GM21528 (cell line): ENCODE results near the gene DVL3.

ENCODE experiments used
- ATAC-seq: cut with Tn5 transposase; IDR thresholded peaks from one replicate; pipeline ENCODE4 v1.9.1; 2021; ENCODE audit warnings: mild to moderate bottlenecking, moderate library complexity; ENCODE audit not compliant: unreplicated experiment, low FRiP score

Gene DVL3

DNA sequence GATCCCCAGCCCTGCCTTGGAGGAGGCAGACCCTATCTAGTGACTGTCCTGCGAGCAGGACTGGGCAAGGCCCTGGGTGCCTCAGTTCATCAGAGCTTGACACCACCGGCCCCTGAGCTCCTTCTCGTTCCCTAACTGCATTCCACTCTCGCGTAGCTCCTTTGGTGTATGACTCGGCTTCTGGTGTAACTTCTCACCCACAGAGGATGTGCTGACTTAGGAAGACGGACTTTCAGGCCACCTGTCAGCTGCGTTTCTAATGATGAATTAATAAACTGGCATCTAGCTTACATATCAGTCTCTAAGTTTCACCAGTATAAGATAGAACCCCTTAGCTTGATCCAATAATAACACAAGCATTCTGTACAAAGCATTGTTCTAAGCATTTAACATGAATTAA, 48.3 kb downstream of the DVL3 start:
- no peak for ATAC-seq

DNA sequence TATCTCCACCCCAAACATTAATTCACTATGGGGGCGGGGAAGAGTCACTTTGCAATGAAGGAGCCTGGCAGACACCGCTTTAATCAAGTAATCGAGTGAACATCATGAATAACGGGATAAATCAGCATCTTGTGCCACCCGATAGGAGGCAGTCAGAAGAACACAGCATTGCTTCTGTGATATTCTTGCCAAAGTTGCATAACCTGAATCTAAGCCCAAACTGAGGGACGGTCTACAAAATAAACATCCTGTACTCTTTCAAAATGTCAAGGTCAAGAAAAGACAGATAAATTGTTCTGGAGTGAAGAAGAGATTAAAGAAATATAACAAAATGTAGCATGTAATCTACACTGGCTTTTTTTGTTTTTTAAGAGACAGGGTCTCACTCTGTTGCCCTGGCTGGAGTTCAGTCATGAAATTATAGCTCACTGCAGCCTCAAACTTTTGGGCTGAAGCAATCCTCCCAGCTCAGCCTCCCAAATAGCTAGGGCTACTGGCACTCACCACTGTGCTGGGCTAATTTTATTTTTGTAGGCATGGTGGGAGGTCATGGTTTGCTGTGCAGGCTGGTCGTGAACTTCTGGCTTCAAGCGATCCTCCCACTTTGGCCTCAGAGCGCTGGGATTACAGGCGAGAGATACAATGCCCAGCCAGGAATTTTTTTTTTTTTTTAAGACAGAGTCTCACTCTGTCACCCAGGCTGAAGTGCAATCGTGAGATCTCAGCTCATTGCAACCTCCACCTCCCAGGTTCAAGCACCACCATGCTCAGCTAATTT, 54.2 kb downstream of the DVL3 start:
- no peak for ATAC-seq

DNA sequence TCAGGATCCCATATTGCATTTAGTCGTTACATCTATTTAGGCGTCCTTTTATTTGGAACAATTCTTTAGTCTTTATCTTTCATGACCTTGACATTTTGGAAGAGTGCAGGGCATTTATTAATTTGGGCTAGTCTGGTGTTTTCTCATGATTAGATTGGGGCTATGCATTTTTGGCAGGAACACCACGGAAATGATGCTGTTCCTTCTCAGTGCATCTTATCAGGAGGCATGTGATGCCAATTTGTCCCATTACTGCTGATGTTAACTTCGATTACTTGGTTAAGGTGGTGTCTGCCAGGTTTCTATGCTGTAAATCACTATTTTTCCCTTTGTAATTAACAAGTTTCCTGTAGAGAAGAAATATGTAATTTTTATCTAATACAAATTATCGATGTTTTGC, 56.1 kb downstream of the DVL3 start:
- no peak for ATAC-seq

DNA sequence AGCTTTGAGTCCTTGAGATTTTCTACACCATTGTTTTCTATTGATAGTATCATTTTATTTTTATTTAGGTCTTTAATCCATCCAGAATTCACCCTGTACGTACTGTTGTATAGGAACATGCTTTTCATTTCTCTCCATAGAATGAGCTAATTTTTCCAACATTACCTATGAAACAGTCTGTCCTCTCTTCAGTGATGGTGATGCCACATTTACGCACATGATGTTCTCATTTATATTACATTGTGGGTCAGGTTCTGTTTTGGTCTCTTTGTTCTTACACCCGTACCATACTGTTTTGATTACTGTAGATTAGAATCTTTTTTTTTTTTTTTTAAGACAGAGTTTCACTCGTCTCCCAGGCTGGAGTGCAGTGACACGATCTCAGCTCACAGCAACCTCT, 56.5 kb downstream of the DVL3 start:
- no peak for ATAC-seq

DNA sequence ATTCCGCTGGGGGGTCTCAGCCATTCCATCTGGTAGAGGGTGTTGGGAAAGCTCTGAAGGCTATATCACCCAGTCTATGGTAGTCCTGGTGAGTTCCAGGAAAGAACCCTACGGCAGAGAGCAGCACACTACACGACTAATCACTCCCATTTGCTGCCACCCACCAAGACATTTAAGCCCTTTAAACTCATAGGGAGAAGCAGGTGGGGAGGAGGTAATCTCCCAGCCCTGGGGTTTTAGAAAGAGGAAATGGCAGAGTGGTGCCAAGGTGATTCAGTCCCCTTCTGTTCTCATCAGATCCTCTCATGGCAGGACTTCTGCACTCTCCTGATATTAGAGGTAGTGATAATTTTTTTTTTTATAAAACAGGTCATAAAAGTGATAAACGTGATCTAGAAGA, 63.6 kb downstream of the DVL3 start:
- no peak for ATAC-seq

DNA sequence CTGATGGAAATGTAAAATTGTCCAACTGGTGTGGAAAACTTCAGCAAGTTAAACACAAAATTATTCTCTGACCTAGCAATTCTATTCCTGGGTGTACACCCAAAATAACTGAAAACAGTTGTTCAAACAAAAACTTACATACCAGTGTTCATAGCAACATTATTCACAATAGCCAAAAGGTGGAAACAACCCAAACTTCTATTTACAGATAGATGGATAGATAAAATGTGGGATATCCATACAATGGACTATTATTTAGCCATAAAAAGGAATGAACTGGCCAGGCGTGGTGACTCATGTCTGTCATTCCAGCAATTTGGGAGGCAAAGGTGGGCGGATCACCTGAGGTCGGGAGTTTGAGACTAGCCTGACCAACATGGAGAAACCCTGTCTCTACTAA, 67.3 kb downstream of the DVL3 start:
- no peak for ATAC-seq
